GM23248 (cell line): Measurements from ENCODE around the gene MEGF11.

Experiments
- EZH2 ChIP-seq: fragments of 200-600 bp; sonication (generic); IDR thresholded peaks from 2 replicates; pipeline ENCODE4 v1.6.1; 2018; ENCODE audit warnings: antibody characterized with exemption, mild to moderate bottlenecking; ENCODE audit not compliant: insufficient read depth, poor library complexity, severe bottlenecking
- EZH2phosphoT487 ChIP-seq: fragments of 200-600 bp; sonication (generic); IDR thresholded peaks from 2 replicates; pipeline ENCODE4 v1.6.1; 2018; ENCODE audit warnings: antibody characterized with exemption, moderate library complexity, mild to moderate bottlenecking, low read depth; ENCODE audit not compliant: insufficient read depth

GRCh38 chr15:66007663-66008262 is 245.8 kb downstream of the MEGF11 start:
- TF ChIP-seq EZH2 (no peak), EZH2phosphoT487 (no peak)
